HL-60 (cell line): ENCODE results near the gene EID2.

Experiments
- GABPA ChIP-seq: IDR thresholded peaks from 2 replicates; pipeline ENCODE4 v1.6.1; 2012; ENCODE audit warnings: low read depth
- TF ChIP-seq, protein P1 (sequence below): IDR thresholded peaks from one replicate; pipeline ENCODE4 v1.5.1; 2011; ENCODE audit warnings: low read length, control low read depth, inconsistent platforms; ENCODE audit not compliant: insufficient read depth
- TF ChIP-seq, protein P2 (sequence below): IDR thresholded peaks from 2 replicates; pipeline ENCODE4 v1.6.1; 2012; ENCODE audit warnings: low read depth; ENCODE audit not compliant: insufficient replicate concordance

GRCh38 chr19:39514840-39515550 lies 25.0 kb downstream of the EID2 start, which contains the start of gene SELENOV:
- TF ChIP-seq, protein P1, sequence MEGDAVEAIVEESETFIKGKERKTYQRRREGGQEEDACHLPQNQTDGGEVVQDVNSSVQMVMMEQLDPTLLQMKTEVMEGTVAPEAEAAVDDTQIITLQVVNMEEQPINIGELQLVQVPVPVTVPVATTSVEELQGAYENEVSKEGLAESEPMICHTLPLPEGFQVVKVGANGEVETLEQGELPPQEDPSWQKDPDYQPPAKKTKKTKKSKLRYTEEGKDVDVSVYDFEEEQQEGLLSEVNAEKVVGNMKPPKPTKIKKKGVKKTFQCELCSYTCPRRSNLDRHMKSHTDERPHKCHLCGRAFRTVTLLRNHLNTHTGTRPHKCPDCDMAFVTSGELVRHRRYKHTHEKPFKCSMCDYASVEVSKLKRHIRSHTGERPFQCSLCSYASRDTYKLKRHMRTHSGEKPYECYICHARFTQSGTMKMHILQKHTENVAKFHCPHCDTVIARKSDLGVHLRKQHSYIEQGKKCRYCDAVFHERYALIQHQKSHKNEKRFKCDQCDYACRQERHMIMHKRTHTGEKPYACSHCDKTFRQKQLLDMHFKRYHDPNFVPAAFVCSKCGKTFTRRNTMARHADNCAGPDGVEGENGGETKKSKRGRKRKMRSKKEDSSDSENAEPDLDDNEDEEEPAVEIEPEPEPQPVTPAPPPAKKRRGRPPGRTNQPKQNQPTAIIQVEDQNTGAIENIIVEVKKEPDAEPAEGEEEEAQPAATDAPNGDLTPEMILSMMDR, result no peak
- no peak for TF ChIP-seq GABPA
- TF ChIP-seq, protein P2, sequence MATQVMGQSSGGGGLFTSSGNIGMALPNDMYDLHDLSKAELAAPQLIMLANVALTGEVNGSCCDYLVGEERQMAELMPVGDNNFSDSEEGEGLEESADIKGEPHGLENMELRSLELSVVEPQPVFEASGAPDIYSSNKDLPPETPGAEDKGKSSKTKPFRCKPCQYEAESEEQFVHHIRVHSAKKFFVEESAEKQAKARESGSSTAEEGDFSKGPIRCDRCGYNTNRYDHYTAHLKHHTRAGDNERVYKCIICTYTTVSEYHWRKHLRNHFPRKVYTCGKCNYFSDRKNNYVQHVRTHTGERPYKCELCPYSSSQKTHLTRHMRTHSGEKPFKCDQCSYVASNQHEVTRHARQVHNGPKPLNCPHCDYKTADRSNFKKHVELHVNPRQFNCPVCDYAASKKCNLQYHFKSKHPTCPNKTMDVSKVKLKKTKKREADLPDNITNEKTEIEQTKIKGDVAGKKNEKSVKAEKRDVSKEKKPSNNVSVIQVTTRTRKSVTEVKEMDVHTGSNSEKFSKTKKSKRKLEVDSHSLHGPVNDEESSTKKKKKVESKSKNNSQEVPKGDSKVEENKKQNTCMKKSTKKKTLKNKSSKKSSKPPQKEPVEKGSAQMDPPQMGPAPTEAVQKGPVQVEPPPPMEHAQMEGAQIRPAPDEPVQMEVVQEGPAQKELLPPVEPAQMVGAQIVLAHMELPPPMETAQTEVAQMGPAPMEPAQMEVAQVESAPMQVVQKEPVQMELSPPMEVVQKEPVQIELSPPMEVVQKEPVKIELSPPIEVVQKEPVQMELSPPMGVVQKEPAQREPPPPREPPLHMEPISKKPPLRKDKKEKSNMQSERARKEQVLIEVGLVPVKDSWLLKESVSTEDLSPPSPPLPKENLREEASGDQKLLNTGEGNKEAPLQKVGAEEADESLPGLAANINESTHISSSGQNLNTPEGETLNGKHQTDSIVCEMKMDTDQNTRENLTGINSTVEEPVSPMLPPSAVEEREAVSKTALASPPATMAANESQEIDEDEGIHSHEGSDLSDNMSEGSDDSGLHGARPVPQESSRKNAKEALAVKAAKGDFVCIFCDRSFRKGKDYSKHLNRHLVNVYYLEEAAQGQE, result no peak
